Peyer's patch (tissue), 4 donors: ENCODE measurements around the gene GTSE1.

ENCODE experiments used
- CTCF ChIP-seq, 6 experiments: fragments of 450-650 bp in 4 of 6; fragments of 200-600 bp in 2 of 6; sonication (generic) in 1 of 6; IDR thresholded peaks; one replicate each; pipeline ENCODE4 v1.5.1; 2017 to 2019; ENCODE audit warnings: antibody characterized with exemption in 6 of 6, mild to moderate bottlenecking in 3 of 6, moderate library complexity in 1 of 6
- POLR2A ChIP-seq, 2 donors: fragments of 450-650 bp; IDR thresholded peaks; one replicate each; pipeline ENCODE4 v1.5.1; 2017; ENCODE audit warnings: antibody characterized with exemption in 2 of 2, mild to moderate bottlenecking in 2 of 2, moderate library complexity in 2 of 2

DNA sequence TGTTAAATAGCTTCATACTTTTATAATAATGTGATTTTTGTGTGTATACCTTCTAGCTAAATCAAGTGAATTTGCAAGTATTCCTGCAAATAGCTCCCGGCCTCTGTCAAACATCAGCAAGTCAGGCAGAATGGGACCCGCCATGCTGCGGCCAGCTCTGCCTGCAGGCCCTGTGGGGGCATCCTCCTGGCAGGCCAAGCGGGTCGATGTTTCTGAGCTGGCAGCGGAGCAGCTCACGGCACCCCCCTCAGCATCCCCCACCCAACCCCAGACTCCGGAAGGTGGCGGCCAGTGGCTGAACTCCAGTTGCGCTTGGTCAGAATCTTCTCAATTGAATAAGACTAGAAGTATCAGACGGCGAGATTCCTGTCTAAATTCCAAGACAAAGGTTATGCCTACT, 19.3 kb downstream of the GTSE1 start:
- no peak for TF ChIP-seq CTCF (IDR thresholded peaks at IDR 0.05)
- TF ChIP-seq POLR2A (IDR thresholded peaks at IDR 0.05) = no peak
